ENCODE data around the gene CXCL5. TPM values are rescaled to one million over a fixed set of nuclear protein-coding genes. Genes with fewer than 3 reads are reported as not detected.
A peak's percentile ranks its signal among the peaks of the same experiment; 100 is the strongest.

The CXCL5 gene
- total and polyA plus RNA-seq, 2 donors (not counting 3 experiments of a cell fraction or from before 2014, with no cell fraction given): 0.33 to 0.40 TPM

- Histone ChIP-seq H4K20me1 (replicated peaks; ENCODE audit: control insufficient read depth, extremely low read depth, insufficient read depth, low read length) (no peaks in the 10 kb centered on the region), H3K4me1 (ENCODE audit: control insufficient read depth, extremely low read depth, insufficient read depth, low read length) (peaks cover 2% of the 10 kb centered on the region), H3K27ac (ENCODE audit: insufficient read depth, low read depth, low read length) (no peak overlapping the region), H3K9me3 (replicated peaks; ENCODE audit: control insufficient read depth, insufficient read depth, low read length) (no peaks in the 10 kb centered on the region), H3K79me2 (ENCODE audit: control insufficient read depth, insufficient read depth, low read length) (no peaks in the 10 kb centered on the region), H3K4me2 (ENCODE audit: insufficient read depth, low read length) (no peak overlapping the region), H3K36me3 (ENCODE audit: control insufficient read depth in 2 of 2, extremely low read depth in 1 of 2, insufficient read depth in 2 of 2, low read length in 2 of 2) (no peaks in the 10 kb centered on the region), H3K27me3 (ENCODE audit: control insufficient read depth in 2 of 2, insufficient read depth in 2 of 2, low read length in 2 of 2) (peaks cover 0 to 5% of the 10 kb centered on the region in 2 experiments), H3K9me1 (replicated peaks; ENCODE audit: control insufficient read depth, extremely low read depth, insufficient read depth, low read length) (no peaks in the 10 kb centered on the region), H2AFZ (ENCODE audit: low read depth, low read length) (no peak overlapping the region), H3K4me3 (replicated peaks in 1 of 3; ENCODE audit: insufficient read depth in 1 of 3, low read depth in 1 of 3, low read length in 3 of 3) (no peak overlapping the region), H3K9ac (replicated peaks; ENCODE audit: extremely low read depth, insufficient read depth, low read length) (no peak overlapping the region)
- no TSS peak for BruUV-seq (replicated peaks)
- ChIA-PET POLR2A (no interaction called here), CTCF (interaction anchor here (1.0 kb wide), 1 partner anchor 25 kb away, joined by 3 read pairs; the partner anchor contains the start of gene CXCL3)
- FAIRE-seq (no peak), DNase-seq (ENCODE audit: low read depth, low spot score) (no peak)
- TF ChIP-seq FOS (IDR thresholded peaks at IDR 0.05; ENCODE audit: borderline replicate concordance, insufficient read depth, low read length) (no peak), JUN (IDR thresholded peaks at IDR 0.05; ENCODE audit: borderline replicate concordance, insufficient read depth, insufficient read length, low read depth) (no peak), EZH2 (IDR thresholded peaks at IDR 0.05; ENCODE audit: borderline replicate concordance, low read depth, low read length, severe bottlenecking) (no peak), POLR2A (IDR thresholded peaks at IDR 0.05; ENCODE audit: low read depth, low read length) (no peak), MYC (IDR thresholded peaks at IDR 0.05; ENCODE audit: low read depth, low read length) (no peak), POLR2AphosphoS5 (IDR thresholded peaks at IDR 0.05; ENCODE audit: insufficient read depth, low read depth, low read length) (no peak), MAX (IDR thresholded peaks at IDR 0.05; ENCODE audit: insufficient read depth, insufficient read length) (no peak), GATA2 (IDR thresholded peaks at IDR 0.05; ENCODE audit: insufficient read depth, insufficient read length, low read depth, low read length) (no peak)
- dilution Hi-C loops (cut with MboI; ENCODE audit: extremely low pct_ligation_motif_present, low sequenced_read_pairs): no loop called here
- intact Hi-C loops (cut with micrococcal nuclease): no loop called here
These were observed 14.8 kb upstream of the CXCL5 start for GRCh38 chr4:74013264-74013663.

GRCh38 chr4:74012130-74012529, 13.7 kb upstream of the CXCL5 start:
- POLR2A ChIA-PET: no interaction called here
- Histone ChIP-seq H3K9ac (replicated peaks; ENCODE audit: extremely low read depth, insufficient read depth, low read length) (no peak overlapping the region), H3K9me1 (replicated peaks; ENCODE audit: control insufficient read depth, extremely low read depth, insufficient read depth, low read length) (no peaks in the 10 kb centered on the region), H3K27me3 (ENCODE audit: control insufficient read depth in 2 of 2, insufficient read depth in 2 of 2, low read length in 2 of 2) (peaks cover 0 to 5% of the 10 kb centered on the region in 2 experiments), H3K9me3 (replicated peaks; ENCODE audit: control insufficient read depth, insufficient read depth, low read length) (no peaks in the 10 kb centered on the region), H3K36me3 (ENCODE audit: control insufficient read depth in 2 of 2, extremely low read depth in 1 of 2, insufficient read depth in 2 of 2, low read length in 2 of 2) (no peaks in the 10 kb centered on the region), H3K4me1 (ENCODE audit: control insufficient read depth, extremely low read depth, insufficient read depth, low read length) (no peaks in the 10 kb centered on the region), H3K79me2 (ENCODE audit: control insufficient read depth, insufficient read depth, low read length) (no peaks in the 10 kb centered on the region), H4K20me1 (replicated peaks; ENCODE audit: control insufficient read depth, extremely low read depth, insufficient read depth, low read length) (no peaks in the 10 kb centered on the region), H3K4me3 (replicated peaks in 1 of 3; ENCODE audit: insufficient read depth in 1 of 3, low read depth in 1 of 3, low read length in 3 of 3) (no peak overlapping the region), H3K27ac (ENCODE audit: insufficient read depth, low read depth, low read length) (no peak overlapping the region), H3K4me2 (ENCODE audit: insufficient read depth, low read length) (no peak overlapping the region), H2AFZ (ENCODE audit: low read depth, low read length) (no peak overlapping the region)
- intact Hi-C loops (cut with micrococcal nuclease) (no loop called here), dilution Hi-C loops (cut with MboI; ENCODE audit: extremely low pct_ligation_motif_present, low sequenced_read_pairs) (no loop called here)
- BruUV-seq (replicated peaks): no TSS peak
- CTCF ChIA-PET: no interaction called here
- TF ChIP-seq POLR2A (IDR thresholded peaks at IDR 0.05; ENCODE audit: low read depth, low read length) (no peak), CTCF (IDR thresholded peaks at IDR 0.05; ENCODE audit: extremely low read depth in 1 of 2, insufficient read depth in 1 of 2, low read depth in 1 of 2, low read length in 2 of 2) (no peak), GATA2 (IDR thresholded peaks at IDR 0.05; ENCODE audit: insufficient read depth, insufficient read length, low read depth, low read length) (no peak), FOS (IDR thresholded peaks at IDR 0.05; ENCODE audit: borderline replicate concordance, insufficient read depth, low read length) (no peak), MYC (IDR thresholded peaks at IDR 0.05; ENCODE audit: low read depth, low read length) (no peak), MAX (IDR thresholded peaks at IDR 0.05; ENCODE audit: insufficient read depth, insufficient read length) (no peak), JUN (IDR thresholded peaks at IDR 0.05; ENCODE audit: borderline replicate concordance, insufficient read depth, insufficient read length, low read depth) (no peak), POLR2AphosphoS5 (IDR thresholded peaks at IDR 0.05; ENCODE audit: insufficient read depth, low read depth, low read length) (no peak), EZH2 (IDR thresholded peaks at IDR 0.05; ENCODE audit: borderline replicate concordance, low read depth, low read length, severe bottlenecking) (no peak)
- DNase-seq (ENCODE audit: low read depth, low spot score): no peak
- FAIRE-seq: peak; percentile 35
